ENCODE data around the gene KATNA1. TPM values are rescaled to one million over a fixed set of nuclear protein-coding genes. Genes with fewer than 3 reads are reported as not detected.

KATNA1 gene
- polyA plus RNA-seq, 3 donors = 11.4 to 15.4 (median 14.5) TPM

DNA sequence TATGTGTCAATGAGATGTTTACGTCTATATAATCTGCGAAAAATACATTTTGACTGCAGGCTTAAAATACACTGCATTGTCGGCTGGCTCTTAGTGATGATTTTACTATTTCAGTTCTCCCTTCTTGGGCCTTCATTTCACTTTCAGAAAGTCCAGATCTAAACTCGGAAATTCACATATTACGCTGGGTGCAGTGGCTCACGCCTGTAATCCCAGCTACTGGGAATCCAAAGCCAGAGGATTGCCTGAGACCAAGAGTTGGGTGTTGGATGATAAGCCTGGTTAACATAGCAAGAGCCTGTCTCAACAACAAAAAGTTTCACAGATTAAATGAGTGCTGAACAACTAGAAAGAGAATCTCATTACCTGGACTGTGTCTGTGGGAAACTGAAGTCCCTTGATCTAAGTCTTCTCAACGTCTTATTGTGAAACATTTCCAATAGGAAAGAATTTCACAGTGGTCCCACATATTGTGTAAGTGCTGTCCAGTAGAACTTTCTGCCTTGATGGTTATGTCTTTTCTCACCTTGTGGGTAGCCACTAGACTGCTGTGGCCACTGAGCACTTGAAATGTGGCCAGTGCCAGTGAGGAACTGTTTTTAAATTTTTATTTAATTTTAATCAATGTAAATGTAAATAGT, 80.4 kb downstream of the KATNA1 start:
- Histone ChIP-seq H3K4me3 (replicated peaks in 1 of 3; ENCODE audit: low read depth in 2 of 3, low read length in 3 of 3) (no peak overlapping the region), H3K79me2 (ENCODE audit: insufficient read depth, low read length) (peaks cover 49% of the 10 kb centered on the region), H3K4me1 (ENCODE audit: control insufficient read depth in 1 of 2, insufficient read depth in 2 of 2, low read length in 2 of 2) (peaks cover 19 to 24% of the 10 kb centered on the region in 2 donors), H3K36me3 (replicated peaks in 1 of 2; ENCODE audit: control insufficient read depth in 1 of 2, insufficient read depth in 2 of 2, low read length in 2 of 2) (no peaks in the 10 kb centered on the region), H2AFZ (ENCODE audit: insufficient read depth, low read depth, low read length, poor library complexity, severe bottlenecking) (no peak overlapping the region), H3K27me3 (ENCODE audit: control insufficient read depth in 2 of 2, insufficient read depth in 2 of 2, low read length in 2 of 2) (peaks cover 2 to 17% of the 10 kb centered on the region in 2 donors), H3K9ac (ENCODE audit: insufficient read depth, low read length, poor library complexity, severe bottlenecking) (no peak overlapping the region), H3K9me3 (replicated peaks in 1 of 2; ENCODE audit: control insufficient read depth in 1 of 2, insufficient read depth in 1 of 2, low read length in 2 of 2) (no peaks in the 10 kb centered on the region), H4K20me1 (ENCODE audit: insufficient read depth, low read length) (peaks cover 8% of the 10 kb centered on the region), H3K27ac (ENCODE audit: low read depth in 1 of 2, low read length in 2 of 2) (no peak overlapping the region), H3K4me2 (replicated peaks; ENCODE audit: extremely low read depth, low read length, poor library complexity, severe bottlenecking) (no peak overlapping the region)
- Mint-ChIP-seq H3K27ac (peak overlapping the region in 1 of 7 donors; percentile 32), H3K4me3 (no peak overlapping the region), H3K36me3 (no peaks in the 10 kb centered on the region), H3K27me3 (ENCODE audit: low read depth in 3 of 3) (peaks cover 8 to 11% (median 10%) of the 10 kb centered on the region in 3 donors), H3K9me3 (no peaks in the 10 kb centered on the region), H3K4me1 (peaks cover 17% of the 10 kb centered on the region)
- DNase-seq = no peak
- WGBS (ENCODE audit: insufficient coverage) = 100% methylated on average over 1 of the region's 7 CpGs
- TF ChIP-seq CTCF (IDR thresholded peaks at IDR 0.05) = no peak
- intact Hi-C loops (cut with micrococcal nuclease) = loop anchor here in 1 of 2 donors (10.0 kb wide), 1 partner anchor 157 kb away; no protein-coding TSS in a partner anchor

GRCh38 chr6:149567194-149567586, 81.3 kb downstream of the KATNA1 start:
- Mint-ChIP-seq H3K4me1 (peaks cover 17% of the 10 kb centered on the region), H3K9me3 (no peaks in the 10 kb centered on the region), H3K27ac (peak overlapping the region in 3 of 7 donors; percentile 79 to 88 (median 85)), H3K27me3 (ENCODE audit: low read depth in 3 of 3) (peaks cover 8 to 13% (median 10%) of the 10 kb centered on the region in 3 donors), H3K36me3 (no peaks in the 10 kb centered on the region), H3K4me3 (peak overlapping the region; percentile 93 to 95)
- Histone ChIP-seq H3K4me3 (replicated peaks in 1 of 3; ENCODE audit: low read depth in 2 of 3, low read length in 3 of 3) (peak overlapping the region; percentile 78 to 99 (median 84)), H3K36me3 (replicated peaks in 1 of 2; ENCODE audit: control insufficient read depth in 1 of 2, insufficient read depth in 2 of 2, low read length in 2 of 2) (no peaks in the 10 kb centered on the region), H2AFZ (ENCODE audit: insufficient read depth, low read depth, low read length, poor library complexity, severe bottlenecking) (peak overlapping the region; percentile 98), H3K4me2 (replicated peaks; ENCODE audit: extremely low read depth, low read length, poor library complexity, severe bottlenecking) (peak overlapping the region; percentile 84), H3K9me3 (replicated peaks in 1 of 2; ENCODE audit: control insufficient read depth in 1 of 2, insufficient read depth in 1 of 2, low read length in 2 of 2) (no peaks in the 10 kb centered on the region), H3K9ac (ENCODE audit: insufficient read depth, low read length, poor library complexity, severe bottlenecking) (peak overlapping the region; percentile 91), H3K27me3 (ENCODE audit: control insufficient read depth in 2 of 2, insufficient read depth in 2 of 2, low read length in 2 of 2) (peaks cover 2 to 17% of the 10 kb centered on the region in 2 donors), H3K79me2 (ENCODE audit: insufficient read depth, low read length) (peaks cover 41% of the 10 kb centered on the region), H4K20me1 (ENCODE audit: insufficient read depth, low read length) (peaks cover 8% of the 10 kb centered on the region), H3K27ac (ENCODE audit: low read depth in 1 of 2, low read length in 2 of 2) (peak overlapping the region; percentile 82 to 86), H3K4me1 (ENCODE audit: control insufficient read depth in 1 of 2, insufficient read depth in 2 of 2, low read length in 2 of 2) (peaks cover 19 to 24% of the 10 kb centered on the region in 2 donors)
- DNase-seq = no peak
- intact Hi-C loops (cut with micrococcal nuclease) = loop anchor here in 1 of 2 donors (10.0 kb wide), 1 partner anchor 158 kb away; no protein-coding TSS in a partner anchor
- 58% methylated on average over 6 of the region's 12 CpGs for WGBS (ENCODE audit: insufficient coverage)
- no peak for TF ChIP-seq CTCF (IDR thresholded peaks at IDR 0.05)
